ENCODE measurements around the gene LCN15. TPM values are rescaled to one million over a fixed set of nuclear protein-coding genes. Genes with fewer than 3 reads are reported as not detected.
"Not testable (repeated sequence)": the region's sequence is repeated elsewhere in the genome, so short reads cannot be mapped to it uniquely, and the experiment has no call there.

Gene LCN15
- polyA plus RNA-seq, 1 donor from 2014 or later: not detected

DNA sequence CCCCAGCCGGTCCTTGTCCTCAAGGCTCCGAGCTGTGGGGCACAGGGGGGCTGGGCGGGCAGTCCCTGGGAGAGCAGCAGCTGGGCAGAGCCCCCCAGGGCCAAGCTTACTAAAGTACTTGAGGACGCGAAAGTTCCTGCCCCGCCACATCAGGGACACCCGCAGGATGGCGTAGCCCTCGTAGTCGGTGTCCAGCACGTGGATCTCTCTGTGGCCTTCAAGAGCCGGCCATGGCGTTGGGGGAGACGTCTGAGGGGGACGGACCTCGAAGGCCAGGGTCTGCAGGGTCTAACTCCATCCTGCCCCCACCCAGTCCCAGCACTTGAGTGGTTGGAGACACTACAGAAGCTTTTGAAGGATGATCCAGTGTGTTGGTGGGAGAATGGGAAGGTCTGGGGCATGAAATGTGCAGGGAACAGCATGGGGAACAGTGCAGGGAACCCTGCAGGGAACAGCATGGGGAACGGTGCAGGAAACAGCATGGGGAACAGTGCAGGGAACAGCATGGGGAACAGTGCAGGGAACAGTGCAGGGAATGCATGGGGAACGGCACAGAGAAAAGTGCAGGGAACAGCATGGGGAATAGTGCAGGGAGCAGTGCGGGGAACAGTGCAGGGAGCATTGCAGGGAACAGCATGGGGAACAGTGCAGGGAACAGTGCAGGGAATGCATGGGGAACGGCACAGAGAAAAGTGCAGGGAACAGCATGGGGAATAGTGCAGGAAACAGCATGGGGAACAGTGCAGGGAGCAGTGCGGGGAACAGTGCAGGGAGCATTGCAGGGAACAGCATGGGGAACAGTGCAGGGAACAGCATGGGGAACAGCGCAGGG is 8.8 kb downstream of the LCN15 start:
- not testable (repeated sequence) for H3K27me3 ChIP-seq (ENCODE audit: insufficient read depth, low read depth, low read length); H3K4me3 ChIP-seq (ENCODE audit: low read length); H3F3A ChIP-seq (ENCODE audit: insufficient read depth, low read length, poor library complexity, severe bottlenecking); H3K4me2 ChIP-seq (ENCODE audit: low read length); H3K9me2 ChIP-seq (ENCODE audit: insufficient read depth, low read length); H3K9me3 ChIP-seq (ENCODE audit: low read length); H2AFZ ChIP-seq (ENCODE audit: low read depth, low read length); H3K79me2 ChIP-seq (replicated peaks; ENCODE audit: insufficient read depth, low read length); H4K20me1 ChIP-seq (ENCODE audit: insufficient read depth); H3K36me3 ChIP-seq (ENCODE audit: insufficient read depth, low read length); H3K27ac ChIP-seq (ENCODE audit: low read length); H3K9ac ChIP-seq (ENCODE audit: low read length)

DNA sequence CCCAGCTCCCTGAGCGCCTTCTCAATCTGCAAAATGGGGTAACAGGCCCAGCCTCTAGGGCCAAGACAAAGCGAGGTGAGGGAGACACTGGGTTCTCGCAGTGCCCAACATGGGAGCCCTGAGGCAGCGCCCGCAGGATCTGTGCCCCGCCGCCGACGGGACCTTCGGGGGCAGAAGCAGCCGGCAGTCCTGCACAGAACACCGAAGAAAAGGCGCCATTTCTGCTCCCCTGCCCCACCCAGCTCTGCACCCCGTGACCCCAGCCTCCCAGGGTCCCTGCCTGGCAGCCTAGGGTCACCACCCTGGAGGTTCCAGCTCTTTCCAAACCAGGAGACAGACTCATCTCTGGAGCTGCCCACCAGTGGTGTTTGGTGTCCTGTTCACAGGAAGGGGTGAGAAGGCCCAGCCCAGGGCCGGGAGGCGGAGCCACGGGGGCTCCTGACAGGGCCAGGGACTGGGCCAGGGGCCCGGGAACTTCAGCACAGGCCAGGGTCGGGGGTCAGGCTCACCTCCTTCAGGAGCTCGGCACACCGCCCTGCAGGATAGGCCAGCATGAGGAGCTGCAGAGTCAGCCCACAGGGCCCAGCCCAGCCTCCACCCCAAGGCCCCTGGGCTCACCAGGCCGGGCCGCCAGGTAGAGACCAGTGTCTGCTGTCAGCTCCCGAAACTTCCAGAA is 9.6 kb downstream of the LCN15 start:
- Histone ChIP-seq H3K9ac (ENCODE audit: low read length) (no peak overlapping the region), H2AFZ (ENCODE audit: low read depth, low read length) (no peak overlapping the region), H3K9me2 (ENCODE audit: insufficient read depth, low read length) (no peaks in the 10 kb centered on the region), H3K36me3 (ENCODE audit: insufficient read depth, low read length) (no peaks in the 10 kb centered on the region), H3K4me3 (ENCODE audit: low read length) (no peak overlapping the region), H3K9me3 (ENCODE audit: low read length) (no peaks in the 10 kb centered on the region), H3F3A (ENCODE audit: insufficient read depth, low read length, poor library complexity, severe bottlenecking) (no peaks in the 10 kb centered on the region), H3K27me3 (ENCODE audit: insufficient read depth, low read depth, low read length) (no peaks in the 10 kb centered on the region), H3K4me2 (ENCODE audit: low read length) (no peak overlapping the region), H3K27ac (ENCODE audit: low read length) (no peak overlapping the region), H3K79me2 (replicated peaks; ENCODE audit: insufficient read depth, low read length) (no peaks in the 10 kb centered on the region), H4K20me1 (ENCODE audit: insufficient read depth) (no peaks in the 10 kb centered on the region)
- TF ChIP-seq TAF1 (IDR thresholded peaks at IDR 0.05; ENCODE audit: low read depth) (no peak), RAD21 (conservative IDR thresholded peaks at IDR 0.05) (no peak)
- TF ChIP-seq, protein P1, sequence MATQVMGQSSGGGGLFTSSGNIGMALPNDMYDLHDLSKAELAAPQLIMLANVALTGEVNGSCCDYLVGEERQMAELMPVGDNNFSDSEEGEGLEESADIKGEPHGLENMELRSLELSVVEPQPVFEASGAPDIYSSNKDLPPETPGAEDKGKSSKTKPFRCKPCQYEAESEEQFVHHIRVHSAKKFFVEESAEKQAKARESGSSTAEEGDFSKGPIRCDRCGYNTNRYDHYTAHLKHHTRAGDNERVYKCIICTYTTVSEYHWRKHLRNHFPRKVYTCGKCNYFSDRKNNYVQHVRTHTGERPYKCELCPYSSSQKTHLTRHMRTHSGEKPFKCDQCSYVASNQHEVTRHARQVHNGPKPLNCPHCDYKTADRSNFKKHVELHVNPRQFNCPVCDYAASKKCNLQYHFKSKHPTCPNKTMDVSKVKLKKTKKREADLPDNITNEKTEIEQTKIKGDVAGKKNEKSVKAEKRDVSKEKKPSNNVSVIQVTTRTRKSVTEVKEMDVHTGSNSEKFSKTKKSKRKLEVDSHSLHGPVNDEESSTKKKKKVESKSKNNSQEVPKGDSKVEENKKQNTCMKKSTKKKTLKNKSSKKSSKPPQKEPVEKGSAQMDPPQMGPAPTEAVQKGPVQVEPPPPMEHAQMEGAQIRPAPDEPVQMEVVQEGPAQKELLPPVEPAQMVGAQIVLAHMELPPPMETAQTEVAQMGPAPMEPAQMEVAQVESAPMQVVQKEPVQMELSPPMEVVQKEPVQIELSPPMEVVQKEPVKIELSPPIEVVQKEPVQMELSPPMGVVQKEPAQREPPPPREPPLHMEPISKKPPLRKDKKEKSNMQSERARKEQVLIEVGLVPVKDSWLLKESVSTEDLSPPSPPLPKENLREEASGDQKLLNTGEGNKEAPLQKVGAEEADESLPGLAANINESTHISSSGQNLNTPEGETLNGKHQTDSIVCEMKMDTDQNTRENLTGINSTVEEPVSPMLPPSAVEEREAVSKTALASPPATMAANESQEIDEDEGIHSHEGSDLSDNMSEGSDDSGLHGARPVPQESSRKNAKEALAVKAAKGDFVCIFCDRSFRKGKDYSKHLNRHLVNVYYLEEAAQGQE (IDR thresholded peaks at IDR 0.05; ENCODE audit: borderline replicate concordance): no peak
- TF ChIP-seq, protein P2, sequence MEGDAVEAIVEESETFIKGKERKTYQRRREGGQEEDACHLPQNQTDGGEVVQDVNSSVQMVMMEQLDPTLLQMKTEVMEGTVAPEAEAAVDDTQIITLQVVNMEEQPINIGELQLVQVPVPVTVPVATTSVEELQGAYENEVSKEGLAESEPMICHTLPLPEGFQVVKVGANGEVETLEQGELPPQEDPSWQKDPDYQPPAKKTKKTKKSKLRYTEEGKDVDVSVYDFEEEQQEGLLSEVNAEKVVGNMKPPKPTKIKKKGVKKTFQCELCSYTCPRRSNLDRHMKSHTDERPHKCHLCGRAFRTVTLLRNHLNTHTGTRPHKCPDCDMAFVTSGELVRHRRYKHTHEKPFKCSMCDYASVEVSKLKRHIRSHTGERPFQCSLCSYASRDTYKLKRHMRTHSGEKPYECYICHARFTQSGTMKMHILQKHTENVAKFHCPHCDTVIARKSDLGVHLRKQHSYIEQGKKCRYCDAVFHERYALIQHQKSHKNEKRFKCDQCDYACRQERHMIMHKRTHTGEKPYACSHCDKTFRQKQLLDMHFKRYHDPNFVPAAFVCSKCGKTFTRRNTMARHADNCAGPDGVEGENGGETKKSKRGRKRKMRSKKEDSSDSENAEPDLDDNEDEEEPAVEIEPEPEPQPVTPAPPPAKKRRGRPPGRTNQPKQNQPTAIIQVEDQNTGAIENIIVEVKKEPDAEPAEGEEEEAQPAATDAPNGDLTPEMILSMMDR (IDR thresholded peaks at IDR 0.05; ENCODE audit: poor library complexity, severe bottlenecking): no peak

DNA sequence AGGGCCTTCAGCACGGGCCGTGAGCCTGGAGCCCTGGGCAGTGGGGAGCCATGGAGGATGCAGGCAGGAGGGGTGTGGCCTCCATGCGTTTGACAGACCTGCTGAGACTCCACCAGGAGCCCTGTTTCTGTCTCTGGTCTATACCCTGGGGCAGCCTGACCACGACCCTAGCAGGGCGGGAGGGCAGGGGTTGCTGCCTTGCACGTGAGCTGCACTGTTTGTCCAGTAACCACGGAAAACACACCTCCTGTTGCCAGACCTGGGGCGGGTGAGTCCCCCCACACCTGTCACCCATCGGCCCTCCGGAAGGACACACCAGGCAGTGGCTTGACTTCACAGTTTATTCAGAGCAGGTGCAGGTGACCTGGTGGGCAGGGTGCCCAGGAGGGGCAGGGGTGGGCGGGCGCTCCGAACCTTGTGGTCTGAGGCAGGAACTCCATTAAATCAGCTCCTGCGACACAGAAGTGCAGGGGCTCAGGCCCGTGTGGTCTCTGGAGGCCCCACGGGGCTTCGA is 10.2 kb downstream of the LCN15 start:
- no peaks in the 10 kb centered on the region for H3F3A ChIP-seq (ENCODE audit: insufficient read depth, low read length, poor library complexity, severe bottlenecking)
- no peaks in the 10 kb centered on the region for H3K9me3 ChIP-seq (ENCODE audit: low read length)
- H3K9me2 ChIP-seq (ENCODE audit: insufficient read depth, low read length): no peaks in the 10 kb centered on the region
- no peaks in the 10 kb centered on the region for H3K36me3 ChIP-seq (ENCODE audit: insufficient read depth, low read length)
- no peak overlapping the region for H3K9ac ChIP-seq (ENCODE audit: low read length)
- H2AFZ ChIP-seq (ENCODE audit: low read depth, low read length): no peak overlapping the region
- H3K4me2 ChIP-seq (ENCODE audit: low read length): no peak overlapping the region
- H4K20me1 ChIP-seq (ENCODE audit: insufficient read depth): no peaks in the 10 kb centered on the region
- no peak overlapping the region for H3K27ac ChIP-seq (ENCODE audit: low read length)
- H3K79me2 ChIP-seq (replicated peaks; ENCODE audit: insufficient read depth, low read length): no peaks in the 10 kb centered on the region
- no peaks in the 10 kb centered on the region for H3K27me3 ChIP-seq (ENCODE audit: insufficient read depth, low read depth, low read length)
- no peak overlapping the region for H3K4me3 ChIP-seq (ENCODE audit: low read length)
- no peak for TF ChIP-seq RAD21 (conservative IDR thresholded peaks at IDR 0.05)
- TF ChIP-seq, protein P1 (IDR thresholded peaks at IDR 0.05; ENCODE audit: borderline replicate concordance): no peak
- TF ChIP-seq MXI1 (conservative IDR thresholded peaks at IDR 0.05; ENCODE audit: poor library complexity, severe bottlenecking): no peak
- no peak for TF ChIP-seq POLR2AphosphoS5 (IDR thresholded peaks at IDR 0.05)
- TF ChIP-seq SMC3 (conservative IDR thresholded peaks at IDR 0.05; ENCODE audit: poor library complexity): no peak
- no peak for TF ChIP-seq EP300 (conservative IDR thresholded peaks at IDR 0.05; ENCODE audit: poor library complexity, severe bottlenecking)
- no peak for TF ChIP-seq TAF1 (IDR thresholded peaks at IDR 0.05; ENCODE audit: low read depth)
- TF ChIP-seq, protein P2 (IDR thresholded peaks at IDR 0.05; ENCODE audit: poor library complexity, severe bottlenecking): no peak
